ENCODE data around the gene RPL23. TPM values are rescaled to one million over a fixed set of nuclear protein-coding genes. Genes with fewer than 3 reads are reported as not detected.

The RPL23 gene
- total RNA-seq, 2 donors from 2014 or later: 1,194 to 1,262 TPM

GRCh38 chr17:38897176-38897575 is 43.7 kb upstream of the RPL23 start:
- Histone ChIP-seq H3K9me3 (ENCODE audit: control insufficient read depth, low read length) (no peaks in the 10 kb centered on the region), H3K27ac (ENCODE audit: low read depth, low read length) (no peak overlapping the region), H3K4me3 (ENCODE audit: low read length) (no peak overlapping the region), H3K27me3 (ENCODE audit: control insufficient read depth, insufficient read depth, low read length, poor library complexity, severe bottlenecking) (no peaks in the 10 kb centered on the region), H3K4me1 (ENCODE audit: control insufficient read depth, insufficient read depth, low read length) (peaks cover 4% of the 10 kb centered on the region), H3K36me3 (ENCODE audit: control insufficient read depth, insufficient read depth, low read length) (peaks cover 73% of the 10 kb centered on the region), H3K9ac (ENCODE audit: extremely low read depth, low read length, poor library complexity, severe bottlenecking) (no peak overlapping the region)
- no peak for DNase-seq
- Mint-ChIP-seq H3K27ac (no peak overlapping the region), H3K4me3 (no peak overlapping the region), H3K9me3 (no peaks in the 10 kb centered on the region), H3K4me1 (peaks cover 24% of the 10 kb centered on the region), H3K27me3 (ENCODE audit: insufficient read depth) (no peaks in the 10 kb centered on the region), H3K36me3 (ENCODE audit: low read depth) (peaks cover 48% of the 10 kb centered on the region)
- TF ChIP-seq CTCF (conservative IDR thresholded peaks at IDR 0.05): no peak
- WGBS, 2 experiments (ENCODE audit: insufficient coverage in 1 of 2, insufficient read length in 1 of 2): 93 to 95% methylated on average over 3 to 6 of the region's 6 CpGs

DNA sequence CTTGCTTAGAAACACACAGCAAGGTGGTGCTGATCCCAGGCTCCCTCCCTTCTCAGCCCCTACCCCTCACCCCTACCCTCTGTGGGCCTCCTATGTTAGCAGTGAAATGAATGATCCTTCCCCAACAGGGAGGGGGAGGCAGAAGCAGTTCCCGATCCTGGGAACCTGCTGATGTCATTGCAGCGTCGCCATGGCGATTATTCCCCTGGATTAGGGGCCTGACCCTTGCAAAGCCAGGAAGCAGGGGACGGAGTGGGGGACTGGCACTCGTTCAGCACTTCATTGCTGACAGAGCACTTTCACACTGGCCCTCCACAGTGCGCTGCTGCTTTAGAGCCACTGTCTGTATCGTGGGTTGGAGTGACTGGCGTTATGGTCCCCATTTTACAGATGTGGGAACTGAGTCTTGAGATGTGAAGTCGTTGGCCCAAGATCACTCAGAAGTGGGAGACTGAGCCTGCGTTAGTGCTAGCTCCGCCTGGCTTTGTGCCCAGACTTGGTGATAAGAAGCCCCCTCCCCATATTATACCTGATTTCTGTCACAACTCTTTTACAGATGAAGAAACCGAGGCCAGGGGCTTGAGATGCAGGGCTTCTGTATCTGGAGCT is 42.9 kb upstream of the RPL23 start:
- Mint-ChIP-seq H3K4me1 (peaks cover 24% of the 10 kb centered on the region), H3K27me3 (ENCODE audit: insufficient read depth) (no peaks in the 10 kb centered on the region), H3K9me3 (no peaks in the 10 kb centered on the region), H3K27ac (peak overlapping the region; percentile 55), H3K36me3 (ENCODE audit: low read depth) (peaks cover 55% of the 10 kb centered on the region), H3K4me3 (no peak overlapping the region)
- Histone ChIP-seq H3K4me3 (ENCODE audit: low read length) (no peak overlapping the region), H3K9me3 (ENCODE audit: control insufficient read depth, low read length) (no peaks in the 10 kb centered on the region), H3K27ac (ENCODE audit: low read depth, low read length) (no peak overlapping the region), H3K9ac (ENCODE audit: extremely low read depth, low read length, poor library complexity, severe bottlenecking) (no peak overlapping the region), H3K27me3 (ENCODE audit: control insufficient read depth, insufficient read depth, low read length, poor library complexity, severe bottlenecking) (no peaks in the 10 kb centered on the region), H3K4me1 (ENCODE audit: control insufficient read depth, insufficient read depth, low read length) (peaks cover 4% of the 10 kb centered on the region), H3K36me3 (ENCODE audit: control insufficient read depth, insufficient read depth, low read length) (peaks cover 77% of the 10 kb centered on the region)
- 78 to 86% methylated on average over 11 to 13 of the region's 13 CpGs for WGBS, 2 experiments (ENCODE audit: insufficient coverage in 1 of 2, insufficient read length in 1 of 2)
- TF ChIP-seq CTCF (conservative IDR thresholded peaks at IDR 0.05): no peak
- DNase-seq: peak; percentile 76

- Mint-ChIP-seq H3K9me3 (no peaks in the 10 kb centered on the region), H3K27me3 (ENCODE audit: insufficient read depth) (no peaks in the 10 kb centered on the region), H3K4me3 (no peak overlapping the region), H3K27ac (peak overlapping the region; percentile 12), H3K4me1 (peaks cover 11% of the 10 kb centered on the region), H3K36me3 (ENCODE audit: low read depth) (peaks cover 63% of the 10 kb centered on the region)
- no peak overlapping the region for H3K27ac ChIP-seq (ENCODE audit: low read depth, low read length)
- no peaks in the 10 kb centered on the region for H3K27me3 ChIP-seq (ENCODE audit: control insufficient read depth, insufficient read depth, low read length, poor library complexity, severe bottlenecking)
- peaks cover 4% of the 10 kb centered on the region for H3K4me1 ChIP-seq (ENCODE audit: control insufficient read depth, insufficient read depth, low read length)
- H3K9ac ChIP-seq (ENCODE audit: extremely low read depth, low read length, poor library complexity, severe bottlenecking): peak overlapping the region; percentile 21
- no peak for DNase-seq
- no peak for TF ChIP-seq CTCF (conservative IDR thresholded peaks at IDR 0.05)
- no peaks in the 10 kb centered on the region for H3K9me3 ChIP-seq (ENCODE audit: control insufficient read depth, low read length)
- H3K36me3 ChIP-seq (ENCODE audit: control insufficient read depth, insufficient read depth, low read length): peaks cover 86% of the 10 kb centered on the region
- no peak overlapping the region for H3K4me3 ChIP-seq (ENCODE audit: low read length)
- 80 to 97% methylated on average over 5 to 7 of the region's 7 CpGs for WGBS, 2 experiments (ENCODE audit: insufficient coverage in 1 of 2, insufficient read length in 1 of 2)
These were observed 40.8 kb upstream of the RPL23 start for GRCh38 chr17:38894276-38894675.

Measured in endodermal cell (in vitro differentiated cells).